Activated CD8-positive, alpha-beta T cell treated with anti-CD3 and anti-CD28 coated beads, Interleukin-2, amount 10 ng/mL, durations not matched to agents 7 days and 5 days (primary cell): Measurements from ENCODE around the gene MAPKAPK2. TPM values are rescaled to one million over a fixed set of nuclear protein-coding genes. Genes with fewer than 3 reads are reported as not detected.

Experiments used
- ATAC-seq: fragments of 150-1000 bp; cut with Tn5 transposase; one replicate; pipeline ENCODE4 v1.10.0; 2021; ENCODE audit warnings: moderate library complexity
- CTCF ChIA-PET: fragments of 350-600 bp; sonication (Branson Sonifier 250); formaldehyde crosslinking; loops from one replicate; lab custom pipeline; 2021; ENCODE audit warnings: antibody characterized with exemption; lab: Charles Lee
- POLR2A ChIA-PET: fragments of 350-600 bp; sonication (Branson Sonifier 250); formaldehyde crosslinking; loops from one replicate; lab custom pipeline; 2021; ENCODE audit warnings: antibody characterized with exemption; lab: Charles Lee
- DNase-seq: peaks from one replicate; pipeline ENCODE4 v3.0.0-alpha.2; 2020
- H3K27ac Mint-ChIP-seq: one replicate; pipeline ENCODE4 v1.8.0; 2021; ENCODE audit warnings: mild to moderate bottlenecking, mixed read lengths
- H3K27me3 Mint-ChIP-seq: one replicate; pipeline ENCODE4 v1.8.0; 2021; ENCODE audit warnings: low read depth, mixed read lengths
- H3K36me3 Mint-ChIP-seq: one replicate; pipeline ENCODE4 v1.8.0; 2021; ENCODE audit warnings: low read depth, mixed read lengths
- H3K4me1 Mint-ChIP-seq: one replicate; pipeline ENCODE4 v1.8.0; 2021; ENCODE audit warnings: low read depth, mixed read lengths
- H3K4me3 Mint-ChIP-seq: one replicate; pipeline ENCODE4 v1.8.0; 2021; ENCODE audit warnings: mild to moderate bottlenecking, mixed read lengths
- H3K9me3 Mint-ChIP-seq: one replicate; pipeline ENCODE4 v1.8.0; 2022; ENCODE audit warnings: mixed read lengths; ENCODE audit not compliant: insufficient read depth
- total RNA-seq, 2 experiments: library from RNA; stranded (reverse); gene quantifications; one replicate each; pipeline ENCODE4 v1.2.3, GENCODE V29; 2021

Gene MAPKAPK2
- total RNA-seq, 2 experiments from 2014 or later = 59.0 to 61.3 TPM

DNA sequence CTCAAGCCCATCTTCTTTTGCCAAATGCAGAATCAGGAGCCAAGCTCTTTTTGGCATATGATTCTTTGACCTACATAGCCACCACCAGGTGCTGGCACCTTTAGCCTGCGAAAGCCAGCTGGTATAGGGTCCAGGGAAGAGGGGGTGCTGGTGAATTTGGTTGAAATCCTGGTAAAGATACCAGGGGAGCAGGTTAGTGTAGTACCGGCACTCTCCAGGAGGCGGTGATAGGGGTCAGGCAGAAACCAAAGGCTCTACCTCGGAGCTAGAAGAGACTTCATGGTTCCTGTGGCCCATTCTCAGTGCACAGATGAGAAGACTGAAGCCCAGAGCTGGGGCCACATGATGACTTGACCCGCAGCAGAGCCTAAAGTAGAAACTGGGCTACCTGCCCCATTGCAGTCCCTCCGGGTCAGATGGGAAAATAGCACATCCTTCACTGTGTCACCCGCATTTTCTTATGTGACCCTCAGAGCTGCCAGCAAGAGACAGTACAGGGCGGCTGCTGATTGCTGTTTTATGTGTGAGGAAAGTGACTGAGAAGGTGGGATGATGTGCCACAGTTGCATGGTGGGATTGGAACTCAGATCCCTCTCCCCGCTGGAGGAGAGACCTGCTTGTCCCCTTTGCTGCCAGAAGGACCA lies 49.9 kb downstream of the MAPKAPK2 start:
- Mint-ChIP-seq H3K36me3 (peaks cover 50% of the 10 kb centered on the region), H3K27ac (peak overlapping the region; percentile 44), H3K27me3 (no peaks in the 10 kb centered on the region), H3K4me1 (peaks cover 70% of the 10 kb centered on the region), H3K4me3 (no peak overlapping the region), H3K9me3 (no peaks in the 10 kb centered on the region)
- POLR2A ChIA-PET = interaction anchor here (1.0 to 2.0 kb wide), 5 partner anchors 16 to 177 kb away, joined by 3 to 7 read pairs (median 4); no protein-coding TSS in a partner anchor
- DNase-seq (peak; percentile 74), ATAC-seq (peak; percentile 28)
- CTCF ChIA-PET = interaction anchor here (0.7 to 18.6 kb wide), 62 partner anchors 9 to 342 kb away, joined by 3 to 724 read pairs (median 6); partner anchors contain the start of genes DYRK3, FCMR, IL10 and IL19

DNA sequence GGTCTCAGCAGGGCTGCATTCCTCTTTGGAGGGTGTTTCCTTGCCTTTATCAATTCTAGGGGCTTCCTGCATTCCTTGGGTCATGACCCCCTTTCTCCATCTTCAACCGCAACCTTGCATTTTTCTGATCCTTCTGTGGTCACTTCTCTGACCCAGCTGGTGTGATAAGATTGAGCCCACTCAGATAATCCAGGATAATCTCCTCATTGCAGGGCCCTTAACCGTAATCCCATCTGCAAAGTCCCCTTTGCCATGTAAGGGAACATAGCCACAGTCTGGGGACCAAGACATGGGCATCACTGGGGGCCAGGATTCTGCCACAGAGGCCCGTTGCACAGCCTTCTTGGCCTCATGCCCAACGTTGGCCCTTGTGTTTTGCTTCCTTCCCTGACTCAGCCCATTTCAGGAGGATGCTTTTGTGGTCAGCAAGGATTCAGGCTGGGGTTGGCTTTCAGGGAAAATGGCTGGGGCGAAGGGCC lies 50.9 kb downstream of the MAPKAPK2 start:
- no peak for ATAC-seq
- CTCF ChIA-PET = interaction anchor here (0.8 to 18.6 kb wide), 33 partner anchors 12 to 341 kb away, joined by 3 to 724 read pairs (median 10); partner anchors contain the start of genes DYRK3, FCMR, IL10 and IL19

DNA sequence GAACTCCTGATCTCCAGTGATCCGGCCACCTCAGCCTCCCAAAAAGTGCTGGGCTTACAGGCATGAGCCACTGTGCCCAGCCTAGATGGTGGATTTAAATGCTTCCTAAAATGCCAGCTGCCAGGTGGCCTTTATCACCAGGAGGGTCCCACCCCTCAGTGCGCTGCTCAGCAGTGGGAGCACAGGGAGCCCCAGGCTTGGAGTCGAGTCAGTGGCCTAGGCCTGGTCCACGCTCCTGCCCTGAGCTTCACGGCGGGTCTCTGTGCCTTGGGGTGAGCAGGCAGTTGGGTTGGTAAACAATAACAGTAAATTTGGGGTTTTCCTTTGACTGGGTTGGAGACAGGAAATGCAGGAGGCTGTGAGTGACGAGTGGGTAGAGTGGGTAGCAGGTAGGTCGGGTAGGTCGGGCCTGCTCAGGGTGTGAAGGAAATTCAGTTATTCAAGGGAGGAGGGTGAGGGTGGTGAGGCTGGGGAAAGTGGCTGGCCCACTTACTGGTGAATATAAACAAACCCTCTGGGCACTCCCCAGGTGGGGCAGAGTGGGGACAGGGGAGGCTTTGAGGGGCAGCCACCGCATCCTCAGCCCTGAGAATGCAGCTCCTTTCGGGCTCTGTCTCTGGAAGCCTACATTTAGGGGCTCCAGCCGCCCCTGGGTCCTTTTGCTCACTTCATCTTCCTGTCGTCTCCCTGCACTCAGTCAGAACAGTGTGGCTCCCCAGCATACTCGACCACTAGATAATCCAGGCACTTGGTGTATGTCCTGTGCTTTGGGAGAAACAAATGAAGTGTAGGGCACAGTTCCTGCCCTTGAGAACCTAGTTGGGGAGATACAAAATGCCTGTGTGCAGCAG lies 52.4 kb downstream of the MAPKAPK2 start:
- H3K4me3 Mint-ChIP-seq = peak overlapping the region; percentile 19
- peak; percentile 52 for DNase-seq
- no peaks in the 10 kb centered on the region for H3K9me3 Mint-ChIP-seq
- POLR2A ChIA-PET = interaction anchor here (0.6 to 1.9 kb wide), 5 partner anchors 15 to 216 kb away, joined by 3 to 11 read pairs (median 3); no protein-coding TSS in a partner anchor
- no peaks in the 10 kb centered on the region for H3K27me3 Mint-ChIP-seq
- peak overlapping the region; percentile 62 for H3K27ac Mint-ChIP-seq
- ATAC-seq = peak; percentile 38
- CTCF ChIA-PET = interaction anchor here (1.0 to 18.6 kb wide), 13 partner anchors 12 to 245 kb away, joined by 3 to 724 read pairs (median 26); partner anchors contain the start of genes IL10 and IL19
- peaks cover 31% of the 10 kb centered on the region for H3K36me3 Mint-ChIP-seq
- H3K4me1 Mint-ChIP-seq = peaks cover 78% of the 10 kb centered on the region

More for the DNA sequence above, 50.9 kb downstream of the MAPKAPK2 start:
- peaks cover 70% of the 10 kb centered on the region for H3K4me1 Mint-ChIP-seq
- H3K36me3 Mint-ChIP-seq = peaks cover 40% of the 10 kb centered on the region
- H3K4me3 Mint-ChIP-seq = no peak overlapping the region
- no peak for DNase-seq
- no peaks in the 10 kb centered on the region for H3K27me3 Mint-ChIP-seq
- no peak overlapping the region for H3K27ac Mint-ChIP-seq
- no peaks in the 10 kb centered on the region for H3K9me3 Mint-ChIP-seq
- POLR2A ChIA-PET = interaction anchor here (0.6 to 2.0 kb wide), 6 partner anchors 17 to 176 kb away, joined by 3 to 11 read pairs (median 4); no protein-coding TSS in a partner anchor

DNA sequence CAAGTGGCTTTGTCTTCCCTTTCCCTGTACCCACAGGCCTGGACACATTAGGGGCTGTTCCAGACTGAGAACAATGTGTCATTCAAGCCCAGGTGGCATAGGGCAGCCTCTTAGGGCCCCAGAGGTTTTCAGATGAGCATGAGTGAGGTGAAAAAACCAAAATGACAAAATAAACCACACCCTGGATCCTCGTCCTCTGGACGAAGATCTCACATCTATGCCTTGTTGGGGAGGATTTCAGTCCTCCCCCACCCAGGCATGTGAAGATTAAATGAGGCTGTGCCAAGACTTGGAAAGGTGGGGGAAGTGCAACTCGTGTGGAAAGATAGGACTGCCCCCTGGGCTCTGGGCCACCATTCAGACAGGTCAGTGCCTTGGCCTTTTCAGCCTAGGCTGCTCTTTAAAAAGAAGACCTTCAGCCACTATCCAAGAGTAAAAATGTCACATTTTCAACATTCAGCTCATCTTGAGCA lies 53.1 kb downstream of the MAPKAPK2 start:
- DNase-seq (no peak), ATAC-seq (peak; percentile 6)
- no peaks in the 10 kb centered on the region for H3K27me3 Mint-ChIP-seq
- peaks cover 26% of the 10 kb centered on the region for H3K36me3 Mint-ChIP-seq
- H3K9me3 Mint-ChIP-seq = no peaks in the 10 kb centered on the region
- H3K4me1 Mint-ChIP-seq = peaks cover 85% of the 10 kb centered on the region
- POLR2A ChIA-PET = interaction anchor here (0.6 to 0.8 kb wide), 2 partner anchors 66 to 216 kb away, joined by 3 read pairs; no protein-coding TSS in a partner anchor
- CTCF ChIA-PET = interaction anchor here (0.7 to 18.6 kb wide), 12 partner anchors 11 to 244 kb away, joined by 3 to 724 read pairs (median 3); partner anchors contain the start of genes FCMR, IL10 and IL19
- peak overlapping the region; percentile 62 for H3K27ac Mint-ChIP-seq
- H3K4me3 Mint-ChIP-seq = no peak overlapping the region

DNA sequence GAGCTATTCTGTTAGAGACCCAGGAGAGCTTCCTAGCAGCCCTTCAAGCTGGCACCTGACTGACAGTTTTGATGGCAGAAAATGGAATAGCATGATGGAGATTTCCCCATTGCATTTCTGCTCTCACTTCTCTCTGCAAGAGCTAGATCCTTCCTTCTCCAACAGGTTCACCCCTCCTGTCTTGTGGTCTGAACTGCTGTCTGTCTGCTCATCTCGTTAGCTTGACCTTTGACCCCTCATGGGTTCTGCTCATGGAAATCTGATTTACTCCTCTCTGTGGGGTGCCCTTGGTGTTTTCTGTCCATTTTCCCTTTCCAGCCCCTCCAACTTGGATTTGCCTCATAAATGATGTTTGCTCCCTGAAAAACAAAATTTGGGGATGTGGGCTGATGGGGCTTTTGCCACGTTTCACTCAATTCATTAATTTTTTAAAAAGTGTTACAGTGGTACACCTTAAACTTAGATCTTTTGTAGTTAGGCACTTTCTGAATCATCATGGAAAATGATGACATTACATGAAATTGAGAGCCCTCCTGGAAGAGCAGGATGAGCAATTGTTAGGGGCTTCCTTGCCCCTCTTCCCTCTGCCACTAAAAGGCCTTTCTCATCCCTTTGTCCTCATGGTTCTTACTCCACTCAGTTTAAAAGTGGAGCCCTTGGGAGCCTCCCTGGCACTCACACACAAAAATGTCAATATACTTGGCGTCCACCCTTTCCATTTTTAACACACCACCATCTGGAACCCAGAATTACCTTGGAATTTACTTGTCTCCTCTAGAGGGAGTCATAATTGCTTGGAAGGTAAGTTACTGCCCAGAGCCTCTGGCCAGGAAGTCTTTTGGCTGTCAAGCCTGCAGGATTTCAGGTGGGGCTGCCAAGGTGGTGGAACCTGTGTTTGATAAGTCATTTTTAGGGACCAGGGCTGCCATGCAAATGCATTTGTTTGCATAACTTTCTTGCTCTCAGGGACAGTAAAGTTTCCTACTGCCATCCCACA lies 54.0 kb downstream of the MAPKAPK2 start:
- POLR2A ChIA-PET = interaction anchor here (0.7 to 1.1 kb wide), 3 partner anchors 30 to 70 kb away, joined by 3 read pairs; no protein-coding TSS in a partner anchor

DNA sequence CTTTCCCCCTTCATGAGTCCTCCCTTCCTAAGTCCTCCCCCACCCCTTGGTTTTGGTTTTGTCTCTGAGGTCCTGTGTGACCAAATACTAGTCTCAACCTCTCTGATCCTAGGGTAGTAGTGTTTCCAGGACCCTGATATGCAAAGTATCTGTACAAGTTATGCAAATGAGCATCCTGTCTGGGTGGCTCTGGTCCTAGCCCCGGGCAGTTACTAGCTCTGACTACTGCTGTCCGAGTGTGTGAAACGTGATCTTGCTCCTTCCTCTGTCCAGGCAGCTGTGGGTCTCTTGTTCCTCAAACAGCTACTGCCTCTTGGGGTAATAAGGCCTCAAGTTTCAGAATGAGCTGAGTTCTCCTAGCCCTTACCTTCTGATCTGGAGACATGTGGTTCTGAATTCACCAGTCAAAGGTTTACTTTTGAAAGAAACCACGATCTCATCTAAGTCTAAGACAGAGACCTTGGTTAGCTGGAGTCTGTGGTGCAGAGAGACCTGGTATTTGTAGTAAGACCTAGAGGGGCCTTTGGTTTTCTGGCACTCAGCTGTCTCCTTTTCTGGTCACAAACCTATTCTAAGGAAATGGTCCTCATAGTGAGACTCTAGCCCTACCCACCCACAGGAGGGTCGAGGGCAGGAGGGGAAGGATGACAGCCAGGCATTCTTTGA lies 54.8 kb downstream of the MAPKAPK2 start:
- H3K4me1 Mint-ChIP-seq = peaks cover 93% of the 10 kb centered on the region
- H3K27ac Mint-ChIP-seq = peak overlapping the region; percentile 91
- H3K36me3 Mint-ChIP-seq = peaks cover 17% of the 10 kb centered on the region
- ChIA-PET POLR2A (interaction anchor here (0.5 to 1.1 kb wide), 2 partner anchors 29 to 146 kb away, joined by 3 read pairs; no protein-coding TSS in a partner anchor), CTCF (interaction anchor here (0.7 to 3.6 kb wide), 32 partner anchors 9 to 243 kb away, joined by 3 to 39 read pairs (median 5); partner anchors contain the start of genes DYRK3, FCMR, IL10 and IL24)
- H3K9me3 Mint-ChIP-seq = no peaks in the 10 kb centered on the region
- H3K27me3 Mint-ChIP-seq = no peaks in the 10 kb centered on the region
- ATAC-seq = peak; percentile 82
- H3K4me3 Mint-ChIP-seq = peak overlapping the region; percentile 29
- peak; percentile 57 for DNase-seq

More for the DNA sequence above, 54.0 kb downstream of the MAPKAPK2 start:
- Mint-ChIP-seq H3K4me1 (peaks cover 92% of the 10 kb centered on the region), H3K27ac (peak overlapping the region; percentile 91), H3K36me3 (peaks cover 21% of the 10 kb centered on the region), H3K4me3 (no peak overlapping the region), H3K27me3 (no peaks in the 10 kb centered on the region), H3K9me3 (no peaks in the 10 kb centered on the region)
- CTCF ChIA-PET = interaction anchor here (0.7 to 18.6 kb wide), 26 partner anchors 10 to 243 kb away, joined by 3 to 724 read pairs (median 4); partner anchors contain the start of genes FCMR, IL10 and IL19
- DNase-seq = no peak
- no peak for ATAC-seq

DNA sequence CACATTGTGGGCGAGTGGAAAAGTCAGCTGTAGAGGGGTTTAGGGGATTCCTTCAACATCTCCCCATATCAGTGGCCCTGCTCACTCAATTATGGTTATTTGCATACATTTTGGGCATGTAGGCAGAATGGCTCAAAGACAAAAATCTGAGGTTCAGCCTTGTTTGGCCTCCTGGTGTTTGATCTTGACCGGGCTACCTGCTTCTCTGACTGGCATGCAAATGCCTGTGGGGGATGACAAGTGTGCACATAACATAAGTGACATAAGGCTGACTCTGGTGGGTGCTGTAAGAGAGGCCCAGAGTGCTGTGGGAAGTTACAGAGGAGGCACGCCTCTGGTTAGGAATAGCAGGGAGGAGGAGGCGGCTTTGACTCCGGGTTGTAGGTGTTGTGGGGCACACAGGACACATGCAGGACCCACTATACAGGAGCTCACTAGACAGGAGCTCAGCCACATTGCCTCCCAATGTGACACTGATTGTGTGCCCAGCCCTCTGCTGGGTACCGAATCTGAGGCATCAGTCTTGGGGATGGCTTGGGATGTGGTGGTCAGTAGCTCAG lies 56.5 kb downstream of the MAPKAPK2 start:
- POLR2A ChIA-PET = no interaction called here

DNA sequence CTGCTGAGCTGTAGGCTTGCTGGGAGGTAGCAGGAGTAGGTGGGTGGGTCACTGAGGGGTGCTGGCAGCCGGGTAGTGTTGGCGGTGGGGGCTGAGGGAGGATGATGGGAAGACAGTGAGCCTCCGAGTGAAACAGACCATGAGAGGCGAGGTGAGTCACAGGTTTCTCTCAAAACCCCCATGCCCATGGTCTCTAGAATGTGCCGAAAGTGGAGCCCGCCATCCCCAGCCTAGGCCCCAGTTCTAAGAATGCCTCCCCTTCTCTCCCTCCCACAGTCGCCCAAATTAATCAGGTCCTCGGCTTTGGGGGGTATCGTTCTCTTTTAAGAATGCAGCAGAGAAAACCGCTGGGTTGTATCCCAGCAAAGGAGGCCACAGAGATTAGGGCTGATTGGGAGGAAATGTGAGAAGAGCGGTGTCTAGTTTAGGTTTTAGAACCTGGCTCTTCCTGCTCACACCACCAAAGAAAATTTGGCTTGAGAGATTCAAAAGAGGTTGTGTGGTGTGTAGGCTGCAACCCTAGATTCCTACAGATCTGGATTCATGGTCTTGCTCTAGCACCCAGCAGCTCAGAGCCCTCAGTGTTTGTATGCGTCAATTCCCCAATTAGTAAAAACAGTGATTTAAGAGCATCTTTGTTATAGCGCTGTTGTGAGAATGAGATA lies 58.1 kb downstream of the MAPKAPK2 start:
- no peak for ATAC-seq
- ChIA-PET POLR2A (interaction anchor here (1.1 kb wide), 1 partner anchor 23 kb away, joined by 3 read pairs; no protein-coding TSS in a partner anchor), CTCF (interaction anchor here (1.0 to 3.6 kb wide), 10 partner anchors 8 to 179 kb away, joined by 3 to 39 read pairs (median 4); partner anchors contain the start of gene FCMR)
- no peak overlapping the region for H3K4me3 Mint-ChIP-seq
- peaks cover 5% of the 10 kb centered on the region for H3K36me3 Mint-ChIP-seq
- H3K4me1 Mint-ChIP-seq = peaks cover 73% of the 10 kb centered on the region
- peak overlapping the region; percentile 35 for H3K27ac Mint-ChIP-seq
- H3K27me3 Mint-ChIP-seq = peaks cover 5% of the 10 kb centered on the region
- H3K9me3 Mint-ChIP-seq = no peaks in the 10 kb centered on the region
- DNase-seq = no peak

More for the DNA sequence above, 56.5 kb downstream of the MAPKAPK2 start:
- DNase-seq (no peak), ATAC-seq (no peak)
- Mint-ChIP-seq H3K4me3 (no peak overlapping the region), H3K27ac (no peak overlapping the region), H3K4me1 (peaks cover 88% of the 10 kb centered on the region), H3K36me3 (peaks cover 9% of the 10 kb centered on the region), H3K9me3 (no peaks in the 10 kb centered on the region), H3K27me3 (peaks cover 3% of the 10 kb centered on the region)
- CTCF ChIA-PET = interaction anchor here (0.9 to 3.6 kb wide), 8 partner anchors 7 to 171 kb away, joined by 3 to 39 read pairs (median 8); no protein-coding TSS in a partner anchor

DNA sequence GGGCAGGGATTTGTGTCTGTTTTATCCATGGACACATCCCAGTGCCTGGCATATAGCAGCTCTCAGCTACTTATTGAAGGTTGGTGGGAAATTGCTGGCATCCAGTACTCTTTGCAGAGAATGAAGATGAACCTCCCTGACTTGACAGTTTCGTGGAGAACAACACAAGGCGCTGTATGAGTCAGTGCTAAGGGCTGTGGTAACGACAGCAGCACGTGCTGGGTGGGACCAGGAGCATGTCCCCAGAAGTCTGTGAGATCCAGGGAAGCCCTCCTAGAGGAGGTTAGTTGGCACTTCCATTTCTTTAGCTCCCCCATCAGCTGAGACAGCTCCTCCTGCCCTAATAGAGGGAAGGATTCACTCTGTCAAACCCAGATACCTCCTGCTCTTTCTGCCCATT lies 60.0 kb downstream of the MAPKAPK2 start:
- no peak overlapping the region for H3K27ac Mint-ChIP-seq
- H3K9me3 Mint-ChIP-seq = no peaks in the 10 kb centered on the region
- ATAC-seq (peak; percentile 38), DNase-seq (peak; percentile 40)
- H3K36me3 Mint-ChIP-seq = no peaks in the 10 kb centered on the region
- ChIA-PET POLR2A (interaction anchor here (1.2 kb wide), 1 partner anchor 59 kb away, joined by 4 read pairs; no protein-coding TSS in a partner anchor), CTCF (interaction anchor here (0.6 to 2.1 kb wide), 13 partner anchors 10 to 87 kb away, joined by 3 to 6 read pairs (median 4); no protein-coding TSS in a partner anchor)
- peaks cover 58% of the 10 kb centered on the region for H3K4me1 Mint-ChIP-seq
- peaks cover 14% of the 10 kb centered on the region for H3K27me3 Mint-ChIP-seq
- no peak overlapping the region for H3K4me3 Mint-ChIP-seq
